ENCODE data around the gene TTLL5. TPM values are rescaled to one million over a fixed set of nuclear protein-coding genes. Genes with fewer than 3 reads are reported as not detected.

TTLL5 gene
- polyA plus RNA-seq, 3 donors: 4.2 to 7.2 (median 4.7) TPM

GRCh38 chr14:75736845-75737485 is 75.9 kb downstream of the TTLL5 start:
- Histone ChIP-seq H2AFZ (ENCODE audit: insufficient read depth, low read depth, low read length, poor library complexity, severe bottlenecking) (no peak overlapping the region), H3K9me3 (replicated peaks in 1 of 2; ENCODE audit: control insufficient read depth in 1 of 2, insufficient read depth in 1 of 2, low read length in 2 of 2) (no peaks in the 10 kb centered on the region), H3K27me3 (ENCODE audit: control insufficient read depth in 2 of 2, insufficient read depth in 2 of 2, low read length in 2 of 2) (no peaks in the 10 kb centered on the region), H3K36me3 (replicated peaks in 1 of 2; ENCODE audit: control insufficient read depth in 1 of 2, insufficient read depth in 2 of 2, low read length in 2 of 2) (peaks cover 19 to 54% of the 10 kb centered on the region in 2 donors), H3K4me1 (ENCODE audit: control insufficient read depth in 1 of 2, insufficient read depth in 2 of 2, low read length in 2 of 2) (no peaks in the 10 kb centered on the region), H3K79me2 (ENCODE audit: insufficient read depth, low read length) (no peaks in the 10 kb centered on the region), H3K27ac (ENCODE audit: low read depth in 1 of 2, low read length in 2 of 2) (no peak overlapping the region), H3K9ac (ENCODE audit: insufficient read depth, low read length, poor library complexity, severe bottlenecking) (no peak overlapping the region), H3K4me3 (replicated peaks in 1 of 3; ENCODE audit: low read depth in 2 of 3, low read length in 3 of 3) (no peak overlapping the region), H3K4me2 (replicated peaks; ENCODE audit: extremely low read depth, low read length, poor library complexity, severe bottlenecking) (no peak overlapping the region), H4K20me1 (ENCODE audit: insufficient read depth, low read length) (no peaks in the 10 kb centered on the region)
- no peaks in the 10 kb centered on the region for H3K4me1 Mint-ChIP-seq
- intact Hi-C loops (cut with micrococcal nuclease): no loop called here
- no peak for DNase-seq
- TF ChIP-seq CTCF (IDR thresholded peaks at IDR 0.05): no peak
- H3K27ac Mint-ChIP-seq: no peak overlapping the region
- H3K27me3 Mint-ChIP-seq (ENCODE audit: low read depth in 3 of 3): no peaks in the 10 kb centered on the region
- H3K9me3 Mint-ChIP-seq: no peaks in the 10 kb centered on the region
- H3K4me3 Mint-ChIP-seq: no peak overlapping the region
- H3K36me3 Mint-ChIP-seq: peaks cover 47 to 56% of the 10 kb centered on the region in 2 donors

- TF ChIP-seq CTCF (IDR thresholded peaks at IDR 0.05): no peak
- H3K9ac ChIP-seq (ENCODE audit: insufficient read depth, low read length, poor library complexity, severe bottlenecking): no peak overlapping the region
- H3K9me3 ChIP-seq (replicated peaks in 1 of 2; ENCODE audit: control insufficient read depth in 1 of 2, insufficient read depth in 1 of 2, low read length in 2 of 2): no peaks in the 10 kb centered on the region
- Mint-ChIP-seq H3K4me1 (no peaks in the 10 kb centered on the region), H3K27ac (no peak overlapping the region), H3K4me3 (no peak overlapping the region), H3K9me3 (no peaks in the 10 kb centered on the region), H3K27me3 (ENCODE audit: low read depth in 3 of 3) (no peaks in the 10 kb centered on the region), H3K36me3 (peaks cover 43 to 48% of the 10 kb centered on the region in 2 donors)
- no peaks in the 10 kb centered on the region for H4K20me1 ChIP-seq (ENCODE audit: insufficient read depth, low read length)
- peaks cover 18 to 45% of the 10 kb centered on the region in 2 donors for H3K36me3 ChIP-seq (replicated peaks in 1 of 2; ENCODE audit: control insufficient read depth in 1 of 2, insufficient read depth in 2 of 2, low read length in 2 of 2)
- H3K4me2 ChIP-seq (replicated peaks; ENCODE audit: extremely low read depth, low read length, poor library complexity, severe bottlenecking): no peak overlapping the region
- H3K27ac ChIP-seq (ENCODE audit: low read depth in 1 of 2, low read length in 2 of 2): no peak overlapping the region
- no peaks in the 10 kb centered on the region for H3K27me3 ChIP-seq (ENCODE audit: control insufficient read depth in 2 of 2, insufficient read depth in 2 of 2, low read length in 2 of 2)
- H3K4me3 ChIP-seq (replicated peaks in 1 of 3; ENCODE audit: low read depth in 2 of 3, low read length in 3 of 3): no peak overlapping the region
- WGBS (ENCODE audit: insufficient coverage): no CpG with 5 or more reads among the region's 3 CpGs
- no peaks in the 10 kb centered on the region for H3K79me2 ChIP-seq (ENCODE audit: insufficient read depth, low read length)
- no peaks in the 10 kb centered on the region for H3K4me1 ChIP-seq (ENCODE audit: control insufficient read depth in 1 of 2, insufficient read depth in 2 of 2, low read length in 2 of 2)
- intact Hi-C loops (cut with micrococcal nuclease): no loop called here
- H2AFZ ChIP-seq (ENCODE audit: insufficient read depth, low read depth, low read length, poor library complexity, severe bottlenecking): no peak overlapping the region
- no peak for DNase-seq
Measured at GRCh38 chr14:75738192-75738591, 77.1 kb downstream of the TTLL5 start.

Measured in CD14-positive monocyte (primary cell).